RKO (cell line): ENCODE results near the gene VLDLR.

Experiments used
- DNase-seq: peaks from one replicate; pipeline ENCODE4 v3.0.0-alpha.2; 2016; ENCODE audit warnings: low spot score

The VLDLR gene

GRCh38 chr9:2621722-2622460 lies at the start of gene VLDLR:
VLDLR (plus strand) TSS chr9:2621787; CDS start chr9:2622190, 403 bp downstream.
- DNase-seq, result no peak

GRCh38 chr9:2574203-2574602 lies 47.4 kb upstream of the VLDLR start:
- DNase-seq, result no peak

GRCh38 chr9:2576631-2577030 lies 45.0 kb upstream of the VLDLR start:
- DNase-seq, result no peak

GRCh38 chr9:2583308-2584013 lies 38.1 kb upstream of the VLDLR start:
- DNase-seq, result no peak

- no peak for DNase-seq
These were observed 29.6 kb upstream of the VLDLR start for GRCh38 chr9:2591967-2592366.

DNA sequence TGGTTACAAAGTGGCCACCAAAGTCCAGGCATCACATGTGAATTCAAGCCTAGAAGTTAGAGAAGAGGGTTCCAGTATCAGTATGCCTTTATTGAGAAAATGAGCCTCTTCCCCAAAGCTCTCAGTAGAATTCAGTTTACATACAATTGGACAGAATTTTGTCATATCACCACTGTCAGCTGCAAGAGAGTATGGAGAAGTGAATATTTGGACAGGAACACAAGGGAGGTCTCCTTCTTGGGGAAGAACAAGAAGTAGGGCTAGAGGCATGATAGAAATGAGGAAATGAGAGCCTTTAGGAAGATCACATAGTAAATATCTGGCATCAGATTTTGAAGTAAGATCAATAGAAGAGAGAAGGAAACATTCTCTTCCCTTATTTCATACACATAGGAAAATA lies 27.8 kb upstream of the VLDLR start:
- no peak for DNase-seq

DNA sequence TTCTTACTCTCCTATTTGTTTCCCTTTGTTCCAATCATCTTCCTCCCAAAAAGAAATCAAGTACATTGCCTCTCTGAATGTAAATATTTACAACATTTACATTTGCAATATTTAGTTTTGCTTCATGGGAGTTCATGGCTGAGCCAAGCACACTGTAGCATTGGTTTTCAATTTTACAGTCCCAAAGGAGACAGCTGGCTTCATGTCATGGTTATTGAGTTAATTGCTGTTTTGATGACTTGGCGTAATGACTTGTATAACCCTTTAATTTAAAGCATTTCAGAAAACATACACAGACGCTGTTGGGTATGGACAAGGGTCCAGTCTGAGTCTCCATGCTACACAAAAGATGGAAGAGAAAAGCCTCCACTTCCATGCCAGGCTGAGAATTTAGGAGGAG lies 25.6 kb upstream of the VLDLR start:
- no peak for DNase-seq

- DNase-seq, result no peak
These were observed 24.1 kb upstream of the VLDLR start for GRCh38 chr9:2597483-2597882.

DNA sequence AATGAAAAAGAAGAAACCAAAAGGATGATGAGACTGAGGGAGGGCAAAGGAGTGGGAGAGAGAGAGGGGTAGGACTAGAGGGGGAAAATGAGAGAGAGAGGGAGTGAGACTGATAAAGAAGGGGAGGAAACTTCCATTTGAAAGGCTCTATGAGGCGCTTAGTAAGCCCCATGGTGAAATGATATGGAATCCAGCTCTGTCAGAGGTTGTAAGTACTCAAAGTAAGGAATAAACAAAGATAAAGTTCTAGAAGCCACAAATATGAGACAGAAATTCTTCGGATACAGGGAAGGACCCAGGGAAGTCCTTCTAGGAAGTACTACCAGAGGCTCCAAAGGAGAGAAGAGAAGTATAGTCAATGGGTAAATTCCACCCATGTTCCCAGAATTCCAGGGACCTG lies 21.7 kb upstream of the VLDLR start:
- DNase-seq, result no peak

DNA sequence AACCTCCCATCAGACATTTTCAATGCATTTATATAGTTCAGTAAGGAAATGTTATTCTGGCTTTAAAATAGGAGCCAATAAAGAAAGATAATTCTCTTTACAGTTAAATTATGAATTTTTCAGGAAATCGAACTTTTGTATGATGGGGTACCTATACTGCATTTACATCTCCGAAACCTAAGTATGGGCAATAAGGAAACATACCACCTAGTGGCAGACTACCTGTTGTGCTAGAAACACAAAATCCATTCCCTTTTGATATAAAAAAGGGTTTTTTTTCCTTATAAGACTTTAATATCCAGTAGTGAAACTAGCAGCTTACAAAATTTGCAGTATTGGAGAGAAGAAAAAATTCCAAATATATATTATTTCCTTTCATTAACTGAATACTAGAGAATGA lies 21.3 kb upstream of the VLDLR start:
- DNase-seq, result no peak

DNA sequence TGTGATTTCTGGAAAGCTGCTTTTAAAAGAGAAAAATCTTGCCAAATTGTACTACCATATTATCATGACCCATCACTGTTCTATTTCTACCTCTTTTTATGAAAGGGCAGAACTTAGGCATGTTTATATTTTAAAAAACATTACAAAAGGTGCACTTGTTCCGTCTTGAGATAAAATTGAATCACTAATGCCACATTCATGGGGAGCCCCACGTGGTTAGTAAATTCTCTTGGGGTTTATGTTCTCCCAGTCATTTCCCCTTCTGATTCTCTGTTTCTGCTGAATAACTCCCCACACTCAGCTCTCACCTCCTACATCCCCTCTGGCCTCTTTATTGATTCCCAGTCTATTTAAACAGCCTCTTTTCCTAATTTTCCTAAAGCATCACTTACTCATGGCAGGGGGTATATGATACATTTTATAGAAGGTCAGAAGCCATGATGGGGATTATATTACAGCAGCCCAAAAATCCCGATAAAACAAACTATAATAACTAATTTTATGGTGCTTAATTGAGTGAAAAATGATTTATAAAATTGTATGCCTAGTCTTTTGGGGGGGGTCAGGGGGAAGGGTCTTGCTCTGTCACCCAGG lies 19.7 kb upstream of the VLDLR start:
- DNase-seq, result no peak

- DNase-seq, result no peak
These were observed 18.9 kb upstream of the VLDLR start for GRCh38 chr9:2602704-2603116.

- DNase-seq, result no peak
These were observed 18.0 kb upstream of the VLDLR start for GRCh38 chr9:2603621-2604020.

- DNase-seq, result no peak
These were observed 16.3 kb upstream of the VLDLR start for GRCh38 chr9:2605246-2605645.

GRCh38 chr9:2608276-2608675 lies 13.3 kb upstream of the VLDLR start:
- no peak for DNase-seq

DNA sequence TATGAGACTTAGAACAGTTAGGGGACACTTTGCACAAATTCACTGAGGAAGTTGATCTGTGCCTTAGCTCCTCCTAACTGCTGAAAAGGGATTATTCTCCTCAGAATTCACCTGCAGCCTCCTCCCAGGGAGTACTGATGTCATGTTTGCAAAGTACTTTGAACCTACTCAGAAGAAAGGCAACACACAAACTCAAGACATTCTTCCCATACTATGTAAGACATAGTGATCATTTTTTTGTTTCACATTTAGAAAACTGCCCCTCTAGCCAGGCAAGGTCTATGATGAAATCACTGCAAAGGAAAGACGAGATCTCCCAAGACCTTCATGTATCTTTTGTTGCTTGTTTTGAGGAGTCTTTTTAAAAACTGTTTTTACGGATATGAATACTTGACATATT lies 10.6 kb upstream of the VLDLR start:
- no peak for DNase-seq

- no peak for DNase-seq
These were observed 9.6 kb upstream of the VLDLR start for GRCh38 chr9:2611961-2612360.

DNA sequence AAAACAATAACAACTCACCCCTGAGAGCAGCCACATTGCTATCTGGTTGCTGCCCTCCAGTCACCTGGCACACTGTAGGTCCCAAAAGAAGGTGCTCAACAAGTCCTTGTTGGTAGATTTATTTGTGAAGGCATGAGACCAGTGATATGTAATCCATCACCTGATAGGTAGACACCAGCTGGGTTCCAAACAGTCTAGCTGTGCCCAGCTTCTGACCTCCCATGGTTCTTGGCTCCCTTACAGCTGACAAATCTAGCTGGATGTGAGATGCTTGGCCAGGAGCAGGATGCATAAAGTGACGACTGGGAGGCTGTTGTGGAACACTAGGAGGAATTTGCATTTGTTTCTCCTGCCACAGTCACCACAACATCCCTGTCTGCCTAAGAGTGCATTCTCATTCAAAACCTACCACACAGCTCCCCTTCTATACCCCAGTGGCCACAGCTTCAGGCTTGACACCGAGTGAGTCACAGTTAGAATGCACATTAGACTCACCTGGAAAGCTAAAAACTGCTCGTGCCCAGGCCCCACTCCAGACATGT lies 7.8 kb upstream of the VLDLR start:
- no peak for DNase-seq

- no peak for DNase-seq
These were observed 6.1 kb upstream of the VLDLR start for GRCh38 chr9:2615497-2615896.

GRCh38 chr9:2616692-2617377 lies 4.8 kb upstream of the VLDLR start:
- no peak for DNase-seq

GRCh38 chr9:2618289-2618688 lies 3.3 kb upstream of the VLDLR start:
- DNase-seq, result no peak

DNA sequence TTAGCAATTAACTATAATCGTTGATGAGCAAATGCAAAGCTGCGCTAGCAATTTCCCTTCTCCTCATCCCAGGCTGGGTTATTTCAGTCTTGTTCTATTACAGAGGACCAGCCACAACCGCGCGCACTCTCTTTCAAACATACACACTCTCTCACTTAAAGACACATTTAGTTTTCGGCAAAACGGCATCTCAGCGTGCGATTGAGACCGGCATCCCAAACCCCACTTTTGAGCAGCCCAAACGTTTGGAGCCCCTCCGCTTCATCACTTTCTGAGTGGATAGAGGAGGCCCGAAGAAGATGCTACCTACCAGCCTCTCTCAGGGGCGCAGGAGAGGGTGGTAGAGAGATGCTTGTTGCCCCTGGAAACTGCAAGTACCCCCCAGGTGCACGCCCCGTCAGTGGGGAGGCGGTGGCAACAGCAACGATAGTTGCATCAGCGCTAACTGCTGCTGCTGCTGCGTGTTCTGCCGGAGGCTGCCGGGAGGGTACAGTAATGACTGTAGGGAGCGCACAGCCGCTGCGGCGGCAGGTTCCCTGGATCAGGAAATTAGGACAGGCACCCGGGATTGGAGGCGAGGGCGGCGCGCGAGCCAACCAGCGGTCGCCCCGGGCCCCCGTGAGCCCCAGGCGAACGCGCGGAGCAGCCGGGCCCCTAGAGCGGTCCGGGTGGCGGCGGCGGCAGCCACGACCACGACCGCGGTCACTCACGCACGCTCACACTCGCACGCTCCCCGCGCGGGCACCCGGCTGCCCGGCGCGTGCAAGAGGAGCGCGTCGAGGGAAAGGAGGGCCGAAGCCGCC lies 467 bp upstream of the VLDLR start:
- DNase-seq, result no peak
